GM18873 (cell line): ENCODE results near the gene CDC42BPB.
A peak's percentile ranks its signal among the peaks of the same experiment; 100 is the strongest.

Experiments
- ATAC-seq: cut with Tn5 transposase; IDR thresholded peaks from one replicate; pipeline ENCODE4 v1.9.1; 2021; ENCODE audit warnings: mild to moderate bottlenecking, moderate library complexity, moderate number of reproducible peaks; ENCODE audit not compliant: unreplicated experiment, low FRiP score

Gene CDC42BPB

GRCh38 chr14:103000291-103000921 lies 56.9 kb downstream of the CDC42BPB start:
- ATAC-seq, result no peak

- ATAC-seq, result no peak
Measured at GRCh38 chr14:102999227-102999895, 58.0 kb downstream of the CDC42BPB start.

GRCh38 chr14:102998393-102998792 lies 59.0 kb downstream of the CDC42BPB start:
- ATAC-seq, result no peak

GRCh38 chr14:102996941-102997340 lies 60.4 kb downstream of the CDC42BPB start:
- no peak for ATAC-seq

GRCh38 chr14:102994689-102995088 lies 62.7 kb downstream of the CDC42BPB start:
- no peak for ATAC-seq

- ATAC-seq, result no peak
Measured at GRCh38 chr14:102993523-102993922, 63.8 kb downstream of the CDC42BPB start.

- no peak for ATAC-seq
Measured at GRCh38 chr14:102991376-102991775, 66.0 kb downstream of the CDC42BPB start.

- no peak for ATAC-seq
Measured at GRCh38 chr14:102988054-102988453, 69.3 kb downstream of the CDC42BPB start.

- no peak for ATAC-seq
Measured at GRCh38 chr14:102986810-102987579, 70.4 kb downstream of the CDC42BPB start.

GRCh38 chr14:102985665-102986064 lies 71.7 kb downstream of the CDC42BPB start:
- peak; percentile 60 for ATAC-seq

GRCh38 chr14:102984336-102985102 lies 72.8 kb downstream of the CDC42BPB start:
- ATAC-seq, result no peak

- ATAC-seq, result no peak
Measured at GRCh38 chr14:102983496-102983895, 73.9 kb downstream of the CDC42BPB start.

GRCh38 chr14:102982852-102983470 lies 74.4 kb downstream of the CDC42BPB start:
- no peak for ATAC-seq

GRCh38 chr14:102980409-102980810 lies 76.9 kb downstream of the CDC42BPB start:
- ATAC-seq, result no peak

- no peak for ATAC-seq
Measured at GRCh38 chr14:102979406-102979805, 77.9 kb downstream of the CDC42BPB start.

GRCh38 chr14:102977475-102977874 lies 79.9 kb downstream of the CDC42BPB start:
- no peak for ATAC-seq

GRCh38 chr14:102975662-102976061 lies 81.7 kb downstream of the CDC42BPB start:
- no peak for ATAC-seq

- ATAC-seq, result no peak
Measured at GRCh38 chr14:102973706-102974285, 83.6 kb downstream of the CDC42BPB start.

GRCh38 chr14:102971836-102972606 lies 85.3 kb downstream of the CDC42BPB start:
- no peak for ATAC-seq
